HG03575 (cell line): ENCODE data around the gene UGT3A2.
"Not testable (repeated sequence)": the region's sequence is repeated elsewhere in the genome, so short reads cannot be mapped to it uniquely, and the experiment has no call there.

Source experiments
- ATAC-seq: cut with Tn5 transposase; IDR thresholded peaks from one replicate; pipeline ENCODE4 v1.9.1; 2021; ENCODE audit not compliant: unreplicated experiment, insufficient number of reproducible peaks, low FRiP score; ENCODE audit errors: extremely low read depth

Gene UGT3A2

DNA sequence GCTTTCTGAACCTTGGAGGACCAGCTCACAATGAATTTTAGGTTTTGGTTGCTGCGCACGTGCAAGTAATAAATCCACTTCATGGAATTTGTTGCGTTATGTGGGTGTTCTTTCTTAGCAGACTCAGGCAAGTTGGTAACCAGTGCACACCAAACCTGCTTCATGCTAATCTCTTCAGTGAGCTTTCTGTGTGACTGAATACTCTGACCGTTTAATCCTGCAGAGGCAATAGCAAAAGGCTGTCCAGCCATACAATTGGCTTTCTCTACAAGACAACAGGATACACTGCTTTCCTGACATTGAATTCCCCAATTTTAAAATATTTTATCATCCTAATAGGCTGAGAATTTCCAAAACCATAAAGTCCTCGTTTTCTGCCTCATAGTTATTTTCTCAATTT, 10.3 kb downstream of the UGT3A2 start:
- no peak for ATAC-seq

DNA sequence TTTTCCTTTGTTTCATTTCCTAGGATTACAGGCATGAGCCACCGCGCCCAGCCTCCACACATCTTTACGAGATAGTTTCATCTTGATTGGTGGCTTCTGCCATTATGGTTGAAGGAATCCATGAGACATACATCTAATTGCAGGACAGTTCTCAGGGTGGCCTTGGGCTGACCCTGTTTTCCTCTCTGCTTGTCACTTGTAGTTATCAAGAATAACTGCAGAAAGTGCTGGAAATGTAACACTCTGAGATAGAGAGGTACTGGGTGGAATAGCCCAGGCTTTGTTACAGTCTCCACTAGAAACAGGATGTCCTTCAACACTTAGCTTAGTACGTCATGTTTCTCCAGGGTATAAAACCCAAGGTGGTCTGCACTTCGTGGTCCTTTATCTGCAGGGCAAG, 10.7 kb downstream of the UGT3A2 start:
- no peak for ATAC-seq

DNA sequence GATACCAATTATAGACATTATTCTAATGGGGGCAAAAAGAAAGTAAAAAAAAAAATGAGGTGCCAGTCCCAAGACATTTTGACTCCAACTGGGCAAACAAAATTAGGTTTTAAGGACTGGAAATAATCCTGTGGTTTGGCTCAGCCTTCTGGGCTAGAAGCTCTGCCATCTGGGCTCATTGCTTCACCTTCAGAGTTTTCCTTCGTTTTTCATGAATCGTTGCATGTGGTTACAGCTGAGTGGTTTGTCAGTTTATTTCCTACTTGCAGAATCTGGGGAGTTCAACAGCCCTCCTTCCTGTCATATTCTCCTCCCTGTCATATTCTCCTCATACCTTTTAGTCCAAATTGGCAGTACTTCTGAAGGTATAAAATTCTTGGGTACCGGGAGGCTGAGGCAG, 12.0 kb downstream of the UGT3A2 start:
- ATAC-seq, result no peak

DNA sequence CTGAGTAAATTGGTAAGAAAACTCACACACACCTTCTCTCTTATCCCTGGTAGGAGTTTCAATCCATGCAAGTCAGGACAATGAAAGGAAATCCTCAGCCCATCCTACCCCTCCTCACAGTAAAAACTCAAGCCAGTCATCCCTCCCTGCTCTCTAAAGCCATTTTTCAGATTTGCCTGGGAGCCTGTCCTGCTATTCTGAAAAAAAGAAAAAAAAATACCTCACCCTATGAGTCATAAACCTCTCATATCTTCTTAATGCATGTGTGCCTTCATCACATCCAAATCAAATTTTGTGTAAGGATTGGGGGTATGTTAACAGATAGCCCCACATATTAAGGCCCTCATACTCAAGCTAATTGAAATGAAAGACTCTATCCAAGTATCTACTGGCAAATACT, 14.1 kb downstream of the UGT3A2 start:
- ATAC-seq, result no peak

DNA sequence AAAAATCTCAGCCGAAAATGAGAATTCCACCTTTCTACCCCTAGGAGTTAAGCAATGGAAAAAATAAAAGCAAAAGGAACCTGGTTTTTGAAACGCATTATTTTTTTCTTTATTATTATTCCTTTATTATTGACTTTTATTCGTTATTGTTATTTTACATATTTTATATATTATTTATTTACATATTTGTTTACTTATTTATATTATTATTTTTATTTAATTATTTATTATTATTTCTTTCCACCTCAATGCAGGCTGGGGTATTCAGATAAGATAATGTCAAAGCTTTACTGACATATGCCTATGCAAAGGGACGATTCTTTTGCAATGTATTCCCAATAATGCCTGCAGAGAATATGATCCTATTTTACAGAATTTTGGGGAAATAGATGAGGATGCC, 16.7 kb downstream of the UGT3A2 start:
- ATAC-seq, result no peak

DNA sequence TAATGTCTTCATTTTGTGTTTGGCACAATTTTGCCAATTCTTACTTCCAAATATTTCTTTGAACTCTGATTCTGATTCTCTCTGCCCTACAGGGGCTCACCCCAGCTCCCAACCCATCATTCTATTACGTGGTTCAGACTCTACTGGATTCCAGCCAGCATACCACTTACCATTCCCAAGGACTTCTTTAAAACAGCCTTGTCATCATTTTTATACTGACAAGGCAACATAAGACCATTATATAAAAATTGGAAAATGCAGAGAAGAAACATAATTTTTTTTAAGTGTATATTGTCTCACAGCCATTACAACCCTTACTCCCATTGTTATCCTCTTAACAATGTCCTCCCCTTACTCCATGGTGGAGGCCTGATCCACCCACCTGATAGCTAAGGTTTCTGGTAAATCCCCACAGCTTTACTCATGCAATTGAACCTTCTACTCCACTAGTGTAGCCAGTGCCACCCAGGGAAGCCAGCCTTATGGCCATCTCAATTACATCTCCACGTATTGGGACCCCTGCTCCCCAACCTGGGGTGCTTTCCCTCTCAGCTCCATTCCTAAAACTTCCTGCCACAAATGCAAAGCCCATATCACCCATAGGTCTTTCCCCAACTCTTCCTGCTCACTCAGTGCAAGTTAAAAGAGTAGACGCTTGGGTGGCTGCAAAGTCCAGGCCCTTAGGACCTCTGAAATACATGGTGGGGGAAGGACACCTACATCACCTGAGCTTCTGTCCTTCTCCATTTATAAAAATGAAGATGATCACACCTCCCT, 19.1 kb downstream of the UGT3A2 start:
- no peak for ATAC-seq

DNA sequence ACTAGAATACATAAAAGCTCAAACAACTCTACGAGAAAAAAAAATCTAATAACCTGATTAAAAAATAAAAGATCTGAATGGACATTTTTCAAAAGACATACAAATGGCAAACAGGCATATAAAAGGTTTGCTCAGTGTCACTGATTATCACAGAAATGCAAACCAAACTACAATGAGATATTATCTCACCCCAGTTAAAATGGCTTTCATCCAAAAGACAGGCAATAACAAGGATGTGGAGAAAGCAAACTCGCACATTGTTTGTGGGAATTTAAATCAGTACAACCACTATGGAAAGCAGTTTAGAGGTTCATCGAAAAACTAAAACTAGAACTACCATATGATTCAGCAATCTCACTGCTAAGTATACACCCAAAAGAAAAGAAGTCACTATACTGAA, 20.8 kb downstream of the UGT3A2 start:
- ATAC-seq, result no peak

DNA sequence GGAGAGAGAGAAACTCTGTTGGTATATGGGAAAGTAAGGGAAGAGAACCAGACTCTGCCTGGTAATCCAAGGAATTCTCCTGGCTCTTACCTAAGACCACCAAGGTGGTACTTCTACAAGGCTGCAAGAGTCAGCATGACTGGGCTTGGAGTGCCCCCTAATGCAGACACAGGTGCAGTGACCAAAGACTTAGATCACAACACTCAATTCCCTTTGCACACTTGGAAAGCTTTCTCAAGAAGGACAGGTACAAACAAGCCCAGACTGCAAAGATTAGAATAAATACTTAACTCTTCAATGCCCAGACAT, 25.2 kb downstream of the UGT3A2 start:
- ATAC-seq, result no peak

DNA sequence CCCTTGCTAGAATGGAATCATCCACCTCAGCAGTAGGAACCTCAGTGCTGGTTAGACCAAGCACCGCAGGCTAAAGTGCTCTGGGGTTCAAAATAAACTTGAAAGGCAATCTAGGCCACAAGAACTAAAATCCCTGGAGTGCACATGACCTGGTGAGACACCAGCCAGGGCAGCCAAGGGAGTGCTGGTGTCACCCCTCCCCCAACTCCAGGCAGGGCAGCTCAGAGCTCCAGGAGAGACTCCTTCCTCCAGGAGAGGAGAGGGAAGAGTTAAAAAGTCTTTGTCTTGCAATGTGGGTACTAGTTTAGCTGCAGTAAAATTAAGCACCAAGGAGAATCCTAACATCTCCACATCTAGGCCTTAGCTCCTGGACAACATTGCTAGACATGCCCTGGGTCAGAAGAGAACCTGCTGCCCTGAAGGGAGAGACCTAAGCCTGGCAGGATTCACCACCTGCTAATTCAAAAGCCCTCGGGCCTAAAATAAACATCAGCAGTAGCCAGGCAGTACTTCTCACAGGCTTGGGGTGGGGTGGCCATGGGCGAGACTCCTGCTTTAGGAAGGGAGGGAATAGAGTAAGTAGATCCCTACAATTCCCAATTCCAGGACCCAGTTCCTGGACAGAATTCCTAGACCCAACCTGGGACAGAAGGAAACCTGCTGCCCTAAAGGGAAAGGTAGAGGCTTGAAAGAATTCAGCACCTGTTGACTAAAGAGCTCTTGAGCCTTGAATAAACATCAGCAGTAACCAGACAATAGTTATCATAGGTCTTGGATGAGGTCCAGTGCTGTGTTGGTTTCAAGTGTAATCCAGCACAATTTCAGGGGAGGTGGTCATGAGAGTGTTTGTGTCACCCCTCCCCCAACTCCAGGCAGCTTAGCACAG, 25.8 kb downstream of the UGT3A2 start:
- ATAC-seq, result no peak

DNA sequence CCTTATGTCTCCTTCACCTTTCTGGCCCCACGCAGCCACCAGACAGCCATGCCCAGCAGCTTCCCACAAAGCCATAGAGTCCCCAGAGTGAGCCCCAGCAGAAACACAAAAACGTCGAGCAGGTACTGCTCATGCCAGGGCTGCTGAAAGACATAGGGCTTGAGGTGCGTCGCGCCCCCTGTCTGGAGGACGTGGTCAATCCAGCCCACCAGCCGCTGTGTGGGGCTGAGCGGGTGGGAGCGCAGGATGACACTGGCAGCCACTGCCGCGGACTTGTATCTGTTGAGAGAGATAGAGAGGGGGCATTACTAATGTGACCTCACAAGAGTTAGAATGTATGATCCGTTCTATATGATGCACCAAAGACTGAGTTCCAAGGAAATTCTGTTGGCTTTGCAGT, 31.0 kb downstream of the UGT3A2 start:
- ATAC-seq, result no peak

DNA sequence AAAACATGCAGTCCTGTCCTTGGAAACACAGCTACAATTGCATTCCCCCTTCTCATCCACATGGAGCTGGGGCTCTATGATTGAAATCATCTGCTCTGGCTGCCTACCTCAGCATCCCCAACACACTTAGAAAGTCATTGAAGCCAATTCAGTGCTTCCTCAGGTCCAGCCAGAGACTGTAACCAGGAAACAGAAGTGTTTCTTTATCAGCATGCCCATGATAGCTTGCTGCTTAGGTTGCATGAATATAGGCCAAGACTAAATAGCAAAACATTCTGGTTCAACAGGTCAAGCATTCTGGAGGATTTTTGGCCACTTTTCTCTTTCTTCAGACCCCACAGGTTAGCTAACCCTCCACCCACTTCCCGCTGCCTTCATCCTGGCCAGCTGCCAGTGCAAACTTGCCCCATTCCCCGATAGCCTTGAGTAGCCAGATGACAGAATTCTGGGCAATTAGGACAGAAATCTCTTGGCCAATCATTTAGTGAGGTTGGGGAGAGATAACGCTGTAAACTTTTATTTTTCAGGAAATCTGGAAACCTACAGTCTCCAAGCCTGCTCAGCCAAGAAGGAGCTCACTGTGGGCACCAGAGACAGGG, 32.0 kb downstream of the UGT3A2 start:
- not testable (repeated sequence) for ATAC-seq

DNA sequence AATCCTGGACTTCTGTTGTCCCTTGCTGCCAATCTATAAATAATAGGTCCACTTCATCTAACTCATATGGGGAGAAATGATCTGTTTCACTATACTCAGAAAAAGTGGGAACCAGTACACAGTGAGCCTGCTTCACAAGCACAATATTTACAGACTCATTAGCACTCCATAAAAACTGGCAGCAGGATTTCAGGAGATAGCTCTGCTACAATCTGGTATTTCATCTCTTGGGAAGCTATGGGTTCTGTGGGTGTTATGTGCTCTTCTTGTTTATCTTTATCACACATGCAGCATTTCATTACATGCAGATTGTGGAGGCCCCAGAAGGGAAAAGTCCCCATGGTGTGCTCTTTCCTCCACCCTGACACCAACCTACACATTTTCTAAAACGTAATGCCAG, 33.2 kb downstream of the UGT3A2 start:
- ATAC-seq, result no peak

DNA sequence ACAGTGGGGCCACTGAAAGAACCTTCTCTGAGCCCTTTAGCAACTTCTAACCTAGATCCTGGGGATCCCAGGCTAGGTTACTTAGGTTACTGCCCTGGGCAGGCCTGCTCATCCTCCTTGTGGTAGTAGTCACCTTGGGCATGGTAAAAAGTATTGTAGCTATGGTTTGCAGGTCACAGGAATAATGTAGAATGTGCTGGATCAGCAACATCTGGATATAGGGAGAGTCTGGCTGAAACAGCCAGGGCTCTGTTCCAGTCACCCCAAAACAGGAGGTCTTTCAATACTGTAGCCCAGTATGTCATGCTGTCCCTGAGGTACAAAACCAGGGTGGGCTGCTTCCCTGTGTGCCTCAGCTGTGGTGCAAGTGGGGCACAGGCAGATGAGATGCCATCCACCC, 33.6 kb downstream of the UGT3A2 start:
- no peak for ATAC-seq

DNA sequence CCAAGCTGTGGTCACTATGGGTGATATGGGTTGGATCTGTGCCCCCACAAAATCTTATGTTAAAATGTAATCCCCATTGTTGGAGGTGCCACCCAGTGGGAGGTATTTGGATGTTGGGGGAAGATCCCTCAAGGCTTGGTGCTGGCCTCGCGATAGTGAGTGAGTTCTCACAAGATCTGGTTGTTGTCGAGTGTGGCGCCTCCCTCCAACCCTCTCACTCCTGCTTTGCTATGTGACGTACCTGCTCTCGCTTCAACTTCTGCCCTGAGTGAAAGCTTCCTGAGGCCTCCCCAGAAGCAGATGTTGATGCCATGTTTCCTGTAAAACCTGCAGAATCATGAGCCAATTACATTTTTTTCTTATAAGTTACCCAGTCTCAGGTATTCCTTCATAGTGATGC, 35.5 kb downstream of the UGT3A2 start:
- ATAC-seq, result no peak

DNA sequence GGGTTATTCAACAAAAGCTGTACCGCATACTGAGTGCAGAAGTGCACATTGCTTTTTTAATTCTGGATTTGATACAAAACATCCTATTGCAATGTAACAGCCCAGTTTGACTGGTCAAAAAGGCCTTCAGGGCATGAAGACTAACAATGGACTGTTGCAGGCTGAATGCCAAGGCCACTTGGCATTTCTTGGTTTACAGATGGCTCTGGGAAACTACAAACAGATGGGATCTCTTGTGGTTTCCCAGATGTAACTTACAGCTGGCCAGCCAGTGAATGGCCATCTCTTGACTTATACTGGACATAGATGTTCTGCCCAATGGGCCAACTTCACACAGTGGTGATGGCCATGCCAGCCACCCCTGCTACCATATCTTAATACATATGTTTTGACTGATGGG, 36.8 kb downstream of the UGT3A2 start:
- no peak for ATAC-seq

DNA sequence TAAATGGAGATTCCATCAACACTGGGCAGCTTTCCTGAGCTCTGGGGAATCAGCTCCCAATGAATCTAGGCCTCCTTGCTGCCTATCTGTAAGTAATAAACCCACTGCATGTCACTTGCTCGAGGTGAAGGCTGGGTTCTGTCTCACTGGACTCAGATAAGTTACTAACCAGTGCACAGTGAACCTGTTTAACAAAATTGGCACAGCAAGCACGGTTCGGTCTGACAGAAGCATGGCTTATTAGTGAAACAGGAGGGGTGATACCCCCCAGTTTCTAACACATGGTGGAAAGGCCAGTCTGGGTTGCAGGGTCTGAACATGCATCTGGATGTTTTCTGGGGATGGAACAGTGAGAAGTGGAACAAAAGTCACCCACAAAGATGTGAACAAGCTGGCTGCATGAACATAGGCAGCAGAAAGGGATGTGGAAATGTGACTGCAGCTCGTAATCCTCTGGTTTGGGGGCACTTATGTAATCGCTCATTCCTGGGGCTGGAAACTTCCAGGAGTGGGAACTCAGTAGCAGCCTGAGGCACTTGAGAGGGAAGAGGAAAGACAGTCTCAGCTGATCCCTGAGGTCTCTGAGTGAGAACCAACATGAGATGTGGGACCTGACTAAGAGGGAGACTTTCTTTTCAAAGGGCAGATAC, 37.7 kb downstream of the UGT3A2 start:
- no peak for ATAC-seq

DNA sequence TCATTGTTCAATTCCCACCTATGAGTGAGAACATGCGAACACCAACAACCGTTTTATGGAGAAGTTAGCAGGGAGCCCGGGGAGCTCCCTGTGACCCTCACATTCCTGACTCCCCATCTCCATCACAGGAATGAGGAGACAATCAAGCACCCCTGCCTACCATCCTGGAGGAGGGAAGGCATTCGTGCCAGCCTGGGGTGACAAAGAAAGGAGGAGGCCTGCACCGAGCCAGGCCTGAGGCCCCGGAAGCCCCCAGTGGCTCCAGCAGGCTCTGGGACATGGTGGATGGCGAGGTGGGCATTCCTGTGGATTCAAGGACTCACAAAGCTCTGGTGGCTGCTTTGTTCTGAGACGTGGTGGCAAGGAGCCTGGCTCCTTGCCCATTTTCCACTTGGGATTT, 39.0 kb downstream of the UGT3A2 start:
- ATAC-seq, result no peak

DNA sequence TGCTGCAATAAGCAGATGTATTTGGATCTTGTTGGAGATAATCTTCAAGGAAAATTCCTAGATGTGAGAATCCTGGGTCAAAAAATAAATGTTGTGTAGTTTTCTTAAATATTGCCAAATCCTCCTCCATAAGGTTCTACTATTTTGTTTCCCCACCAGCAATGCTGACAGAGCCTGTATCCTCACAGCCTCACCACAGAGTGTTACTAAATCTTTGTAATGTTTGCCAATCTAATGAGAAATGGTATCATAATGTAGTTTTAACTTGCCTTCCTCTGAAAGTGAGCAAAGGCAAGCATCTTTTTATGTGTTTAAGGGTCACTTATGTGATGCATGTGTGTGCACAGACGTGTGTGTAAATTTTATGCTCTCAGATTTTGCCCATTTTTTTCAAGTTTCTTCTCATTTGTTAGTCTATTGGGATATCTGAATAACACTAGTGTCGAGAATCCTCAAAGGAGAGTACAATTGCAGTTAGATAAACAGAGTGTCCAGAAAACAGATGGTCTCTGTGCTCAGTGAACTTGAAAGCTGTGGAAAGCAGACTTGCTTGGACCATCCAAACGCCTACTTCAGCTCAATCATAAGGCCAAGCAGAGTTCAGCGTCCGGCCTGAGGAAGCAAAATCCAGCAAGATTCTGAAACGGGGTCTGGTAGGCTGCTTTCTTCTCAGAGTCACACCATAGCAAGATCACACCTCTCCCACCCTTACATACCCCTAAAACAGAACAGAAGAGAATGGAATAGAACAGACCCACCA, 39.8 kb downstream of the UGT3A2 start:
- no peak for ATAC-seq

DNA sequence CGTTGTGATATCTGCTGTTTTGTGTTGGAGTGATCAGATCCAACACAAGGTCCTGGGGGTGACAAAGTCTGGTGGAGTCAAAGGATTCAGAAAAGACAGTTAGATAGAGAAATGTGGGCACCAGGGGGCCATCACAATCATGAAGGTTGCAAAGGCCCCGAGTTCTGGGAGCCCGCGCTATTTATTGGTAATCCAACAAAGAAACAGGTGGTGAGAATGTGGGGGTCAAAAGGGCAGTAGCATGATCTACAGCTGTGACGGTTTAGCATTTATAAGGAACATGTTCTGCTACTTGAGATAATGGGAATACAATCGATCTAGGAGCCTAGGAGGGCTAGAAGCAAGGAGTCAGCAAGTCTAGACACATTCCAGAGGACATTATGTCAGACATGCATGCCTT, 44.4 kb downstream of the UGT3A2 start:
- not testable (repeated sequence) for ATAC-seq
